ENCODE measurements around the gene CRYAB.

DNA sequence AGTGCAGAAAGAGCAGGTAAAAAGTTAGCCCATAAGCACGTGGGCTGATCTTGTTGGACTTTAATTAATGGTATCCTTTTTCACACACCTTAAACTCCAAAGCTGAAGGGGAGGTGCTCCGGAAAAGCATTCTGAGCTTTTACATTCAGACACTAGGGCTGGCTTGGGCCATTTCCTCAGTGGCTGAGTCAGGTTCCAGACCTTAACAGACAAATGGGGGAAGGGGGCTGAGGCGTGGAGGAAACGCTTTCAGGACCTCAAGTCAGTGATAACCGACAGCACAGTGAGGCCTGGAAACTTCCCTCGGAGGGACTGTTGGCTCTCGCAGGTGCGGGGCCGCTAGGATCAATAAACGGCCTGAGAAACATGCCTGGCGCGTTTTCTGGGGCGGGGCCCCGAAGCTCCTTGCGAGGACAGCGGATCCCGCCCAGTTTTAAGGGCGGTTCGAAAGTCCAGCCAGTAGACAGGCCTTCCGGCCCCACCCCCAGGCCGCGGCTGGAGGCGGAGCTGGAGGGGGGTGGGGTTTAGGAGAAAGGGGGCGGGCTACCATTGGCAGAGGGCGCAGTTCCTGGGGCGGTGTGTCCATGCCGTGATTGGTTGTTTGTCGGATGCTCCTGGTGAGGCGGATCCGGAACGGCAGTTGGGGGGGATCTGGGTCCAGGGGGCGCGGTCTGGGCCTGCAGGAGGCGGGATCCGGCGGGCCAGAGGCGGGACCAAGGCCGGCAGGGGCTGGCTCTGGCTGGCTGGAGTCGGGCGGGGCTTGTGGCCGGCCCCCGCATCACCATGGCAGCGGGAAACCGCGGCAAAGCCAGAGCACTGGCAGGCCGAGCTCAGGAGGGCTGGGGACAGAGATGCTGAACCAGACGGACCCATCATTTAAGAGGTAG lies 15.2 kb upstream of the CRYAB start:
- TF ChIP-seq, protein P1, sequence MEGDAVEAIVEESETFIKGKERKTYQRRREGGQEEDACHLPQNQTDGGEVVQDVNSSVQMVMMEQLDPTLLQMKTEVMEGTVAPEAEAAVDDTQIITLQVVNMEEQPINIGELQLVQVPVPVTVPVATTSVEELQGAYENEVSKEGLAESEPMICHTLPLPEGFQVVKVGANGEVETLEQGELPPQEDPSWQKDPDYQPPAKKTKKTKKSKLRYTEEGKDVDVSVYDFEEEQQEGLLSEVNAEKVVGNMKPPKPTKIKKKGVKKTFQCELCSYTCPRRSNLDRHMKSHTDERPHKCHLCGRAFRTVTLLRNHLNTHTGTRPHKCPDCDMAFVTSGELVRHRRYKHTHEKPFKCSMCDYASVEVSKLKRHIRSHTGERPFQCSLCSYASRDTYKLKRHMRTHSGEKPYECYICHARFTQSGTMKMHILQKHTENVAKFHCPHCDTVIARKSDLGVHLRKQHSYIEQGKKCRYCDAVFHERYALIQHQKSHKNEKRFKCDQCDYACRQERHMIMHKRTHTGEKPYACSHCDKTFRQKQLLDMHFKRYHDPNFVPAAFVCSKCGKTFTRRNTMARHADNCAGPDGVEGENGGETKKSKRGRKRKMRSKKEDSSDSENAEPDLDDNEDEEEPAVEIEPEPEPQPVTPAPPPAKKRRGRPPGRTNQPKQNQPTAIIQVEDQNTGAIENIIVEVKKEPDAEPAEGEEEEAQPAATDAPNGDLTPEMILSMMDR (conservative IDR thresholded peaks at IDR 0.05; ENCODE audit: low read depth, low read length), result no peak
- no peak for TF ChIP-seq EZH2 (IDR thresholded peaks at IDR 0.05; ENCODE audit: low read length, unreplicated experiment)

All from PC-3 (cell line).